Progenitor cell of endocrine pancreas (in vitro differentiated cells): ENCODE data around the gene FRY. TPM values are rescaled to one million over a fixed set of nuclear protein-coding genes. Genes with fewer than 3 reads are reported as not detected.
A peak's percentile ranks its signal among the peaks of the same experiment; 100 is the strongest.

Source experiments
- DNase-seq: peaks from one replicate; pipeline ENCODE4 v3.0.0; 2021; ENCODE audit warnings: low spot score; ENCODE audit not compliant: unreplicated experiment
- H3K27ac Mint-ChIP-seq: 2 replicates; pipeline ENCODE4 v1.8.0; 2021; ENCODE audit warnings: mild to moderate bottlenecking, moderate library complexity, mixed read lengths
- H3K27me3 Mint-ChIP-seq: 2 replicates; pipeline ENCODE4 v1.8.0; 2021; ENCODE audit warnings: mixed read lengths
- H3K36me3 Mint-ChIP-seq: 2 replicates; pipeline ENCODE4 v1.8.0; 2022; ENCODE audit warnings: mixed read lengths; ENCODE audit not compliant: insufficient read depth
- H3K4me1 Mint-ChIP-seq: 2 replicates; pipeline ENCODE4 v1.8.0; 2021; ENCODE audit warnings: low read depth, mixed read lengths
- H3K4me3 Mint-ChIP-seq: 2 replicates; pipeline ENCODE4 v1.8.0; 2021; ENCODE audit warnings: low read depth, mild to moderate bottlenecking, moderate library complexity, mixed read lengths
- H3K9me3 Mint-ChIP-seq: 2 replicates; pipeline ENCODE4 v1.8.0; 2021; ENCODE audit warnings: low read depth, mixed read lengths
- CTCF ChIP-seq: fragments of 200-600 bp; sonication (generic); IDR thresholded peaks from one replicate; pipeline ENCODE4 v1.5.0; 2021; ENCODE audit warnings: antibody characterized with exemption, mild to moderate bottlenecking; ENCODE audit not compliant: unreplicated experiment
- total RNA-seq: library from RNA; stranded (reverse); gene quantifications from 2 replicates; pipeline ENCODE4 v1.2.1, GENCODE V29; 2021

FRY gene
- total RNA-seq, 1 donor from 2014 or later: 14.3 TPM

- Mint-ChIP-seq H3K9me3 (no peaks in the 10 kb centered on the region), H3K27ac (peak within 1 kb of the TSS; percentile 100), H3K4me1 (peaks cover 4% of the 10 kb centered on the region), H3K4me3 (peak within 1 kb of the TSS; percentile 91), H3K36me3 (no peaks in the 10 kb centered on the region), H3K27me3 (peaks cover 3% of the 10 kb centered on the region)
- peak; percentile 67 for DNase-seq
- no peak for TF ChIP-seq CTCF
Observed at GRCh38 chr13:32315238-32316027, 283.9 kb downstream of the FRY start, which contains the start of the genes BRCA2 and ZAR1L. BRCA2 (plus strand) TSS chr13:32315508; CDS start chr13:32316461, 953 bp downstream. ZAR1L (minus strand) TSS chr13:32315363; CDS start chr13:32311925, 3,438 bp downstream.

DNA sequence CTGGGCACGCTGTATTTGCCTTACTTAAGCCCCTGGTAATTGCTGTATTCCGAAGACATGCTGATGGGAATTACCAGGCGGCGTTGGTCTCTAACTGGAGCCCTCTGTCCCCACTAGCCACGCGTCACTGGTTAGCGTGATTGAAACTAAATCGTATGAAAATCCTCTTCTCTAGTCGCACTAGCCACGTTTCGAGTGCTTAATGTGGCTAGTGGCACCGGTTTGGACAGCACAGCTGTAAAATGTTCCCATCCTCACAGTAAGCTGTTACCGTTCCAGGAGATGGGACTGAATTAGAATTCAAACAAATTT, 284.4 kb downstream of the FRY start:
- no peaks in the 10 kb centered on the region for H3K9me3 Mint-ChIP-seq
- H3K36me3 Mint-ChIP-seq: no peaks in the 10 kb centered on the region
- peak overlapping the region; percentile 100 for H3K27ac Mint-ChIP-seq
- H3K4me1 Mint-ChIP-seq: peaks cover 5% of the 10 kb centered on the region
- DNase-seq: no peak
- peaks cover 3% of the 10 kb centered on the region for H3K27me3 Mint-ChIP-seq
- TF ChIP-seq CTCF: no peak
- H3K4me3 Mint-ChIP-seq: peak overlapping the region; percentile 91

DNA sequence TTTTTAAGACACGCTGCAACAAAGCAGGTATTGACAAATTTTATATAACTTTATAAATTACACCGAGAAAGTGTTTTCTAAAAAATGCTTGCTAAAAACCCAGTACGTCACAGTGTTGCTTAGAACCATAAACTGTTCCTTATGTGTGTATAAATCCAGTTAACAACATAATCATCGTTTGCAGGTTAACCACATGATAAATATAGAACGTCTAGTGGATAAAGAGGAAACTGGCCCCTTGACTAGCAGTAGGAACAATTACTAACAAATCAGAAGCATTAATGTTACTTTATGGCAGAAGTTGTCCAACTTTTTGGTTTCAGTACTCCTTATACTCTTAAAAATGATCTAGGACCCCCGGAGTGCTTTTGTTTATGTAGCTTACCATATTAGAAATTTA, 284.9 kb downstream of the FRY start:
- H3K4me3 Mint-ChIP-seq: peak overlapping the region; percentile 91
- peaks cover 5% of the 10 kb centered on the region for H3K4me1 Mint-ChIP-seq
- no peaks in the 10 kb centered on the region for H3K36me3 Mint-ChIP-seq
- no peaks in the 10 kb centered on the region for H3K9me3 Mint-ChIP-seq
- peaks cover 3% of the 10 kb centered on the region for H3K27me3 Mint-ChIP-seq
- no peak for TF ChIP-seq CTCF
- H3K27ac Mint-ChIP-seq: peak overlapping the region; percentile 100
- DNase-seq: no peak

GRCh38 chr13:32317716-32318465, 286.3 kb downstream of the FRY start:
- H3K4me3 Mint-ChIP-seq: no peak overlapping the region
- peaks cover 5% of the 10 kb centered on the region for H3K4me1 Mint-ChIP-seq
- no peak for TF ChIP-seq CTCF
- peaks cover 3% of the 10 kb centered on the region for H3K27me3 Mint-ChIP-seq
- H3K36me3 Mint-ChIP-seq: peaks cover 6% of the 10 kb centered on the region
- no peak overlapping the region for H3K27ac Mint-ChIP-seq
- DNase-seq: no peak
- H3K9me3 Mint-ChIP-seq: no peaks in the 10 kb centered on the region

- H3K4me3 Mint-ChIP-seq: no peak overlapping the region
- peaks cover 3% of the 10 kb centered on the region for H3K4me1 Mint-ChIP-seq
- H3K9me3 Mint-ChIP-seq: no peaks in the 10 kb centered on the region
- H3K27me3 Mint-ChIP-seq: peaks cover 3% of the 10 kb centered on the region
- H3K27ac Mint-ChIP-seq: no peak overlapping the region
- no peak for DNase-seq
- peaks cover 12% of the 10 kb centered on the region for H3K36me3 Mint-ChIP-seq
- no peak for TF ChIP-seq CTCF
Observed at GRCh38 chr13:32320528-32320927, 289.0 kb downstream of the FRY start.
